Cerebellar cortex (tissue), 1 donor: Measurements from ENCODE around the gene MAFF.
"Not testable (repeated sequence)": the region's sequence is repeated elsewhere in the genome, so short reads cannot be mapped to it uniquely, and the experiment has no call there.

ENCODE experiments used
- DNase-seq: peaks from one replicate; pipeline ENCODE4 v3.0.0-alpha.2; 2015; ENCODE audit warnings: low spot score

Gene MAFF

DNA sequence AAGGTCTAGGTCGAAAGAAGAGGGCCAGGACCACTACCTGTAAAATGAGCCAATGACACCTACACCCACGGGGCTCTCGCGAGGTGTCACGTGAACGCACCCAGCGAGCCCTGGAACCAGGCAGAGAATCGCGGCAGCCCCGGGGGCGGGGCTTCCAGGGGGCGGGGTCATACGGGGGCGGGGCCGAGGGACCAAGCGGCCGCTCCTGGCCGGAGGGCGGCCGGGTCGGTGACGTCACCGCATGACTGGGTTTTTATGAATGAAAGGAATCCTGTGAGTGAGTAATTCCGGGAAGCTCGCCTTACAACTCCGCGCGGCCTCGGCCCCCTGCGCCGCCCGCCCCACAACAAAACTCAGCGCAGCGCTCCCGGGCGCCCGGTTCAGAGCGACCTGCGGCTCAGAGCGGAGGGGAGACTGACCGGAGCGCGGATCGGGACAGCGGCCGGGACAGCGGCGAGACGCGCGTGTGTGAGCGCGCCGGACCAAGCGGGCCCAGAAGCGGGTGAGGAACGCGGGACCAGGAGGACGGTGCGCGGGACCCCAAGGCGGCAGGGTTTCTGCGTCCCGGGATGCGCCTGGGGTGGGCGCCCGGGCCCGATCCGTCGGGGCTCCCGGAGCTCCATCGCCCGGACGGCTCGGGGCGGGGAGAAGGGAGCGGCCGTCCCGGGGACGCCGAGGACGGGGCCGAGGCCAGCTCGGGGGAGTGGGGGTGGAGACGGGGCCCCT lies at the start of gene MAFF:
TSS of gene MAFF (plus strand) at position 284 of the 726 bp plus-strand sequence. CDS start 11,860 bp downstream, outside the sequence.
- peak; percentile 91 for DNase-seq

DNA sequence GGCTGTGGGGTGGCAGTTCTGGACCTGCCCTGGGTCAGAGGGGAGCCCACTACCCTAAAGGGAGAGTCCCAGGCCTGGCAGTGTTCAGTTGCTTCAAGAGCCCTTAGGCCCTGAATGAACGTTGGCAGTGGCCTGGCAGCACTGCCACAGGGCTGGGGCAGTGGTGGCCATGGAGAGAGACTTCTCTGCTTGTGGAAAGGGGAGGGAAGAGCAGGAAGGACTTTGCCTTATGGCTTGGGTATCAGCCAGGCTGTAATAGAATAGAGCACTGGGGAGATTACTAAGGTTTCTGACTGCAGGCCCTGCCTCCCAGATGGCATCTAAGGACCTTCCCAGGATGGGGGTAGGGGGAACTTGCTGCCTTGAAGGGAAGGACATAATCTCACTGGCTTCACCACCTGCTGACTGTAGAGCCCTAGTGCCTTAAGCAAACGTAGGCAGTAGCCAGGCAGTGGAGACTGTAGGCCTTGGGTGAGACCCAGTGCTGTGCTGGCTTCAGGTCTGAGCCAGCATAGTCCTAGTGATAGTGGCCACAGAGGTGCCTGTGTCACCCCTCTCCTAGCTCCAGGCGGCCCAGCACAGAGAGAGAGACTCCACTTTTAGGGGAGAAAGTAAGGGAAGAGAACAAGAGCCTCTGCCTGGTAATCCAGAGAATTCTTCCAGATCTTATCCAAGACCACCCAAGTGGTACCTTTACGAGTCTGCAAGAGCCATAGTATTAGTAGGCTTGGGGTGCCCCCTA lies 47.8 kb upstream of the MAFF start:
- no peak for DNase-seq

DNA sequence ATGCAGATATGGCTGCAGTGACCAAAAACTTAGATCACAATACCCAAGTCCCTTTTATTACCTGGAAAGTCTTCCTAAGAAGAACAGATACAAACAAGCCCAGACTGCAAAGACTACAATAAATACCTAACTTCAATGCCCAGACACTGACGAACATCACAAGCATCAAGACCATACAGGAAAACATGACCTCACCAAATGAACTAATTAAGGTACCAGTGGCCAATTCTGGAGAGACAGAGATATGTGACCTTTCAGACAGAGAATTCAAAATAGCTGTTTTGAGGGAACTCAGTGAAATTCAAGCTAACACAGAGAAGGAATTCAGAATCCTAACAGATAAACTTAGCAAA lies 47.3 kb upstream of the MAFF start:
- DNase-seq: not testable (repeated sequence)

DNA sequence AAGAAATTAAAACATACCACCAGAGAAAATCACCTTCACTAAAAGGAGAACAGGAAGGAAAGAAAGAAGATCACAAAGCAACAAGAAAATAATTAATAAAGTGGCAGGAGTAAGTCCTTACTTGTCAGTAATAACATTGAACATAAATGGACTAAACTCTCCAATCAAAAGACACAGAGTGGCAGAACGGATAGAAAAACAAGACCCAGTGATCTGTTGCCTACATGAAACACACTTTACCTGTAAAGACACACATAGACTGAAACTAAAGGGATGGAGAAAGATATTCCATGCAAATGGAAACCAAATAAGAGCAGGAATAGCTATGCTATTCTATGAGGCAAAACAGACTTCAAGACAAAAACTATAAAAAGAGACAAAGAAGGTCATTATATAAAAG lies 46.1 kb upstream of the MAFF start:
- no peak for DNase-seq

DNA sequence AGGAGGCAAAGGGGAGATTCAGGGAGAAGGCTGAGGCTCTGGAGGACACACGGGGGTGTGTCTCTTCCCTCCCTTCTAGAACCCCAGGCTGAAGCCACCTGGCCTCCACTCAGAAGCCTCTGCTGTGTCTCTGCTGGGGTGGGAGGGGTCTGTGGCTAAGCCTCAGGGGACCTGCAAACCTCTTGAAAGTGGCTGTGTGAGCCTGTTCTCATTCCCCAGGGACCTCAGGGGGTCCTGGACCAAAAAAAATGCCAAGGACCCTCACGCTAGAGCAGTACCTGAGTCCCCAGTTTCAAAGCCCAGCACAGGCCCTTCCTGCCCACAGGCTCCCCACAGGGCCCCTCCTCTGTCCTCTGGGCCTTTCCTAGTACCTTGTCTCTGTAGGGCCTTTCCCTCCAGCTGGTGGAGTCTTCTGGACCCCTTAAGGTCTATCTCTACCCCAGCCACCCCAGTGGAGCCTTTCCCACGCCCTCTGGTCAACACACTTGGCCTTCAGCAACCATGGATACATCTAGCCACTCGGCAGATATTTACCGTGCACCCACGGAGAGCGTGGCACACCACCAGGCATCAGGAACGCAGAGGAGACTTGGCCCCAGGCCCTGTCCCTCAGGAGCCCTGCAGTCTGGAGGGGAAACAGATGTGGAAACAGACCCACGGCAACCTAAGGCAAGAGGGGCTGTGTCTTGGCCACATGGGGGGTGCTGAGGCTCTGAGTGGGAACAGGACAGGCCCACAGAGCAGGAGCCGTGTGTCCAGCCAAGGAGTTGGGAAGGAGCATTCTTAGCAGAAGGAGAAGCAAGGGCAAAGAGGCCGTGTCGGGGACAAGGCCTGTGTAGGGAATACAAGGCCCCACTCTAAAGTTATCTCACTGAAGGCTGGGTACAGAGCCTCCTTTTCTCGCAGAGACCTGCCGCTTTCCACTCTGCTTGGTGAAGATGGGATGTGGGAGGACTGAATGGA lies 38.6 kb upstream of the MAFF start:
- DNase-seq: no peak

DNA sequence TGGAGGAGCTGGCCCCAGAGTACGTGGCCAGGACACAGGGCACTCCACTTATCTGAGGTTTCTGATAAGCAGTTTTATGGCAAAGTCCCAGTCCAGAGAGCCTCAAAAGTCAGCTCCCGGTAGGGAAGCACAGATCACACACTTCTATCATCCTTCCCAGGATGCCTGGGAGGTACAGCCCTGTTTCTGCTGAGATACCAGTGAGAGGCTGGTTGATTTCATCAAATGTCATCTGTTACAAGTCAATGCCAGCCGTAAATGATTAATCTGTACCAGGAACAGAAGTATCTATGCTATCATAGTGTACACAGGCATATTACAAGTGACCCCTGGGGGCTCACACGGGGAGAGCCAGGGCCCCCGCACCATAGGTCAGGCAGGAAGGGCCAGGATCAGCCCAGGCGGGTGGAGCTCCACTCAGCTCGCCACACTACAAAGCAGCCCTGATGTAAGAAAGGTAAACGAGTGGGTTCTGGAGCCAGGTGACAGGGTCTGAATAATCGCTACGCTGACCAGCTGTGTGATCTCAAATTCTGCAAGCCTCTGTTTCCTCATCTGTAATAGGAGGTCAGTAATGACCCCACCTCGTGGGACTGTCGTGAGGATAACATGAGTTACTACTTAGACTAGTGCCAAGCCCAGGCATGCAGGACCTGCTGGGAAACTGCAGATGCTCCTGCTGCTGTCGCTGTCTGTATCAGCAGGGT lies 37.8 kb upstream of the MAFF start:
- DNase-seq: no peak

DNA sequence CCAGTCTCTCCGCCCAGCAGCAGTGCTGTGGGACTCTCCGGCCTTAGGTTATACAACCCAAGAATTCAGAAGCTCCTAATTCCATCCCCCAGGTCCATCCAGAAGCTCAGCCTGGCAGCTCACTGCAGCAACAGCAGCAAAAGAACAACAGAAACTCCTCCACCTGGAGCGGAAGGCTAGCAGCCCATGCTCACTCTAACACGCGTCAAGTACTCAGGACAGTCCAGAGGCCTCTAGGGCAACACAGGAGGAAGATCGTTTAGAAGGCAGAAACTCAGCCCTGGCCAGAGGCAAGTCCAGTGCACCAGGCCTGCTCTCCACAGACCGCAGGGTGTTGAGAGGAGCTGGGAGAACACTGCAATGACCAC lies 37.3 kb upstream of the MAFF start:
- no peak for DNase-seq

DNA sequence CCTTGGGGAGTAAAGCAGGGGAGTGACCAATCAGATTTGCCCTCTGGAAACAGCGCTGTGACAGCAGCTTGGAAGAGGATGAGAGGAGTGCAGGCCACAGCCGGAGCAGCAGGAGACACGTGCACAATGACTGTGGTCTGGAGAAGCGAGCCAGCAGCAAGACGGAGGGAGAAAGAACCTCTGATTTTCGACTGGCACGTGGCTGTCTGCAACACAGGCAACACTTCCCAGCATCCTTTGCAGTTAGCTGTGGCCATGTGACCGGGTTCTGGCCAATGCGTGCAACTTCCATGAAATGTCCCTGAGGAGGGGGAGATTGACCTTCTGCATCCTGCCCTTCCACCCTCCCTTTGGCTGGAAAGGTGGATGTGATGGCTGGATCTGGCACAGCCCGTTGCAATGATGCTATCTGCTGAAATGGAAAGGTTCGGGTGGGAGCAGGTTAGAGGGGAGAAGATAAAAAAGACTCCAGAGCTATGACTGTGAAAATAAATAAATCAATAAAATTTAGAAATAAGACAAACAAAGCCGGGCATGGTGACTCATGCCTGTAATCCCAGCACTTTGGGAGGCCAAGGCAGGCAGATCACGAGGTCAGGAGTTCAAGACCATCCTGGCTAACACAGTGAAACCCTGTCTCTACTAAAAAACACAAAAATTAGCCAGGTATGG lies 35.7 kb upstream of the MAFF start:
- DNase-seq: no peak

DNA sequence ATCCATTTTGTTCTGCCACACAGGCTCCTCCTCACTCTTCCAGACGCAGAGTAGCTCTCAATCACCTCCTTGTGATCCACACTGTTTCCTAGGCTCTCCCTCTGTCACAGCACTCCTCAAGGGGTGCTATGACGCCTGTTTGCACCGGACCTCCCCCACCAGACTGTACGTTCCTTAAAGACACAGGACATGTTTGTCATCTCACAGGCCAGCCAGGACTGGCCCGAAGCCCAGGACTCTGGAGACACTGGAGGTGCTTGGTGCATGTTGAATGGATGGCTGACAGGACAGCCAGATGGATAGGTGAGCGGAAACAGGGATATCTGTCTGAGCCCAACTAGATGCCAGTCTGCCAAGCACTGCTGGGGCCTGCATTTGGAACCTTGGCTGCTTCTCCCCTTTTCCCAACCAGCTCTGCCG lies 33.8 kb upstream of the MAFF start:
- DNase-seq: peak; percentile 90

DNA sequence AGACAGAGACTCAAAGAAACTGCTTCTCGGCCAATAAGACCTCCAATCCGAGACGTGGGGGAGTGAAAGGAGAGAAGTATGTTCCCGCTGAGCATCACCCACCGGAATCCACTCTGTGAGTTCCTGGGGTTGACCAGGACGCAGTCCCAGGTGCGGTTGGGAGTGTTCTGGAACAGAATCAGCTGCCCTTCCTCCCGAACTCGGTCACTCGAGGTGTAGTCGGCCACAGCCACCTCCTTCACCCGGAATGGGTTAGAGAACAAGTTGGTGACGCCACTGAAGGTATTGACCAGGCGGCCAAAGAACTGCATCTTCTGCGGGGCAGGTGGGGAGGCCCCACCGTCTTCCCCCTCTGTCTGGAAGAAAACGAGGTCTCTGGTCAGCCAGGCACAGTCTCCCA lies 32.7 kb upstream of the MAFF start:
- no peak for DNase-seq

DNA sequence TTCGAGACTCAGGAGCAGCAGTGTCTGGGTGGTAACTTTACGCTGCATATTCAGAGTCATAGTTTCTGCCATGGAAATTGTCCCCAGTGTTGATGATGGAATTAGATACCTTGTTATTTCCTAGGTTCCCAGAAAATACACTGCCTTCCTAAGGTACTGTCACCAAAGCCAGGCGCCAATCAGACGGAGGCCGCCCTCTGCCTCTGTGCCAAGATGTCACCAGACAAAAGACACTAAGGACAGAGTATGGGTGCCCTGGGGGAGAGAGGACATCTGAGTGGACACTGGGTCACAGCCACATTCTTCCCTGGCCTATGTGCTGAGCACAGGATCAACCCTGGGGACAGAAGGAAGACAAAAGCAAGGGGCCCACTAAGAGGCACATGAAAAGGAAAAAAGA lies 31.3 kb upstream of the MAFF start:
- DNase-seq: no peak

DNA sequence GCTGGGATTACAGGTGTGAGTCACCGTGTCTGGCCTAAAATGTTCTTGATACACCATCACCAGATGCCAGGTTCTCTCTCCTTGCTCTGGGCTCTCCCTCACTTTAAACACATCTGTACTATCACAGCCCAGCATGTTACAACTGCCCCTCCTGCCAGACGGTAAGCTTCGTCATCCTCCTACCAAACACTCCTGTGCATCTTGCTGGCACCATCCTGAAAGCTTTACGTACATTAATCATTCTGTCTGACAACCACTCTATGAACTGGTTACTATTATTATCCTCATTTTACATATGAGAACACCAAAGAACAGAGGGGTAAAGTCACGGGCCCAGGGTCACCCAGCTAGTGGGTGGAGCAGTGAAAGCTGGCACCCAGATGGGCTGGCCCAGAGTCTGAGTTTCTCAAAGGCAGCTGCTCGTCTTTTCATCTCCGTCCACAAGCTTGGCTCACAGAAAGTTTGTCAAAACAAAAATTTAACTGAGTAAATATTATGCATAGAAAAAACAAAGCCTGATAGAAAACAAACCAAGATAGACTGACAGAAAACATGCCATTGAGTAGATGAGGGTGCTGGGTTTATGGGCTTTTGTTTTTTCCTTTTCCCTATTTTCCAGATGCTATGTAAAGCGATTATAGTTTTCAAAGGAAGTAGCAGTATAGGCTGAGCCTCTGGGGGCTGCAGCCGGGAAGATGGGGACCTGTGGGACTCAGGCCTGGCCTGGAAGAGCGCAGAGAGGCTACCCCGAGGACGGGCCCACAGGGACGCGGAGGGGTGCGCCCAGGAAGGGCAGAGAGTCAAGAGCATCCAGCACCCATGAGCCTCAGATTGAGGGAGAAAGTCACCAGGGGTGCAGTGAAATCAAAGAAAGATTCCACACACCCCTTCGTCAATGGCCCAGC lies 29.6 kb upstream of the MAFF start:
- no peak for DNase-seq

DNA sequence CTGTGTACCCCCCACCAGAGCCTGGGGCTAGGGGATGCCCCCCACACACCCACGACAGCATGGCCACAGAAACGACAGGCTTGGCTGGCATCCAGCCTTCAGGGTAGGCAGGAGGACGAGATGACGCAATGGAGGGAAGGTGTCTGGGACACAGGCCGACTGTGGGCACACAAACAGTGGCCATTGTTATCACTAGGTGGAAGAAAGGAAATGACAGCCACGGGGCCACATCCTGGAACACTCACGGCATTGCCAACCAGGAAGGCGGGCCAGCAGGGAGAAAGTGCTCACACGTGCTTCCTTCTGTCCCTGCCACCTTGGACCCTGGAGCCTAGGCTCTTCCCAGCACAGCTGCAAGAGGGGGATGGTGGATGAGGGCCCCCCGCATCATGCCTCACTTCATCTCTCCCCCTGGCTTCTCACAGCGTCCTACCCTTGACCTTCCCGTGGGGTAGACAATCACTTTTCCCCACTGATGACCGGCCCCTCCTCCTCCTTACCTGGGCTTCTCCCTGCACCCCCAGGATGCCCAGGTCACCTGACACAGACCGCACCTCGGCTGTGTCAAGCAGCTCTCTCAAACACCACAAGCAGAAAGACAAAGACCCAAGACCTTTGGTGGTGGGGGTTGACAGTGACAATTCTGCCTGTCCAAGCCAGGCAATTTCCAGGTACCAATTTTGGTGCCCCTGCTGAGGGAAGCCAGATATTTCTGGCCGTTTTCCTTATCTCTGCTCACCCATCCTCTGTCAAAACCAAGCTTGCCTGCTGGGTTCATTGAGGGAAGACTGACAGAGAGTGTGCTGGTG lies 28.8 kb upstream of the MAFF start:
- DNase-seq: no peak

DNA sequence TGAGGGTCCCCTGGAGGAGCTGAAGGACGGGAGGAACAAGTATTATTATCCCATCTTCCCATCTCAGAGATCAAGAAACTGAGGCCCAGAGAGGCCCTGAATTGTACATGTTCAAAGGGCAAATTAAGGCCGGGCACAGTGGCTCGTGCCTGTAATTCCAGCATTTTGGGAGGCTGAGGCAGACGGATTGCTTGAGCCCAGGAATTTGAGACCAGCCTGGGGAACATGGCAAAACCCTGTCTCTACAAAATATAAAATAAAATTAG lies 28.2 kb upstream of the MAFF start:
- no peak for DNase-seq

DNA sequence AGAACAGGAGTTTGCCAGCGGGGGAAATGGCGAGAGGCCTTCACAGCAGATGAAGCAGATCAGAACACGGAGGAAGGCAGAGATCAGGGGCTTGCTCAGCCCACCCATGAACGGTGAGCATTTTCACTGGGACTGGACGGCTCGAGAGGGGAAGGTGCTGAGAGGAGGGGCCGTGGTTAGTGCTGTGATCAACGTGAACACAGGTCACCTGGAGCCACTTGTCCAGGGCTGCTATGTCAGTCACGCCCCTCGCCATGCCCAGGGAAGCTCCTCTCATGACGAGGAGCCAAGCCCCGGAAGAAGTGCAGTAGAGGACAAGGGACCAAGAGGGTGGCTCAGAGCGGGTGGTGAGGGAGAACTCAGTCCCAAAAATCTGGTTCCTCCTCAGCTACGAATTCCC lies 27.2 kb upstream of the MAFF start:
- no peak for DNase-seq

DNA sequence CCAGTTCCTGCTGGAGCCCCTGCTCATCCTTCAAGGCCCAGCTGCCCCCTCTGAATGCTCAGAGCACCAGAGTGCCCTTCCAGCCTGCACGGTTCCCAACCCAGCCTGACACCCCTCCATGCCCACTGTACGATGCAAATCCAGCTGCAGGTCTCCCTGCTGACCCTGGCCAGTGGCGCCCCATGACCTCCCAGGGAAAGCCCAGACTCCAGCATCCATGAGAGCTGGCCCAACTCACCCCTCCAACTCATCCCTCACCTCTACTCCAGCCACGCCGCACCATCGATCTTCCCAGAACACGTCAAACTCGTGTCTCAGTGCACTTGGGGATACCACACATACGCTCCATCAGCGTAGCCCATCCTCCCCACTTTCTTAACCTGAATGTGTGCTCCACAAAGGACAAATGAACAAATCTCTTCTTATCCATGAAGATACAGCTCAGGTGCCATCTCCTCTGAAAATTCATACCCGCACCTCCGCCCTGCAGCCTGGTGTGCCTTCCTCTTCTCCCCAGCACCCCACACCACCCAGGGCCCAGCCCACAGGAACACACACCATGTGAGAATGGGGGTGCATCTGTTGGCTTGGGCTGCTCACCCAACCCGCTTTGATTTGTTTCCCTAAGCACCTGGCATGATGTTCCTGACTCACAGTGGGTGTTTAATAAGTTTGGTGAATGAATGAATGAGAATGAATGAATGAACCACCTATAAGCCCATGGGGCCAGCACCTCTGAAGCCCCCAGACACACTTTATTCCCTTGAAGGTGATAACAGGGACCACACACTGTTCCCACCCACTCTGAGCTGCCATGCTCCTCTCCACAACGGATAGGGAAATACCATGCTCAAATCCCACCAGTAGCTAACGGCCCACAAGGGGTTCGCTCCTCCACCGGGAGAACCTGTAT lies 26.3 kb upstream of the MAFF start:
- DNase-seq: no peak

DNA sequence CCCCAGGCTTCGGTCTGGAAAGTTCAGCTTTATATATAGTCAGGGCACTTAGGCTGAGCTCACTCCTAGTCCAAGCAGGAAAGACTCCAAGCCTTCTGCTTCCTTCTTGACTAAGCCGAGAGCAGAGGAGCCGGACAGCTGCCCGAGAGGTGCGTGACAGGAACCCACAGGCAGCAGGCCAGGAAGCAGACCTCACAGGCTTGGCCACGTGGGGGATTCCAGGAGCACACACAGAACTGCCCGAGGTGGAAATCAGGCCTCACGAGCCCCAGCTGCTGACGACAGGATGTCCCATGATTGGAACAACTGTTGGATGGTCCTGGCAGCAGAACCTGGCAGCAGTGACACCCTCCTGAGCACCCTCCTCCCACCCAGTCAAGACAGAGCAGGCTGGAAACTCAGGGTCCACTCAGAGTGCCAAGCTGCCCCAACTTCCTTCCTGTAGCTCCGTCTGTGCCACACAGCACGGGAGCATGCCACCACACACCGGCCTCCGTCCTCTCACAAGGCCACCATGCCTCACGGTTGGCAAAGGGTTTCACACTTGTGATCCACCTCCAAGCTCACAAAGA lies 25.5 kb upstream of the MAFF start:
- DNase-seq: no peak

DNA sequence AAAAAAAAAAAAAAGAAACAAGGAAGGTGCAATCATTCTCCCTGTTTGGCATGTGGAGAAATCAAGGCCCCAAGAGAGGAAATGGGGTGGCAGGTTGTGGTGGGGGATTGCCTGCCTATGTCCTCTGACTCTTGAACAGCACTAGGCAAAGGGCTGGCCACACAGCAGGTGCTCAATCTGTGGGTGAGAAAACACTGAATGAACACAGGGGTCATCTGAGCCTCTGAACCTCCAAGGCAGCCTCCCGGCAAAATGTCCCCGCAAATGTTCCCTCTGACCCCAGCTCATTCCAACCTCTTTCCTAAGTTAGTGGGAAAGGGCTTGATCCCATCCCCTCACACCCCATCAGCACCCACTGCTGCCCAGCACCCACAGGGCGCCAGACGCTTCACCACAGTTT lies 24.8 kb upstream of the MAFF start:
- no peak for DNase-seq
